ENCODE results near the gene XPNPEP2.

DNA sequence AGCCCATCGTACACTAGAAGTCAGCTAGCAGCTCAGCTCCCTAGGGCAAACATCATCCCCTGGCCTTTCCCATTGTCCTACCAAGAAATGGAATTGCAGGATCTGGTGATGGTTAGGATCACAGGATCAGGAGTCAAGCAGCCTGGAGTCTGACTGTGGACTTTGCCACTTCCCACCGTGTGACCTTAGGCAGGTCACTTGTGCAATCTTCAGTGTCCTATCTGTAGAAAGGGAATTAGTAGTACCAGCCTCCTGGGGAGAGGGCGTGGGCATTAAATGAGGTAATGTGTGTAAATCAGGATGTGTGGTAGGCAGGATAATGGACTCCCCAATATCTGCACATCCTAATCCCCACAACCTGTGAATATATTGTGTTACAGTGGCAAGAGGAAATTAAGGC lies 45.4 kb upstream of the XPNPEP2 start:
- TF ChIP-seq, protein P1, sequence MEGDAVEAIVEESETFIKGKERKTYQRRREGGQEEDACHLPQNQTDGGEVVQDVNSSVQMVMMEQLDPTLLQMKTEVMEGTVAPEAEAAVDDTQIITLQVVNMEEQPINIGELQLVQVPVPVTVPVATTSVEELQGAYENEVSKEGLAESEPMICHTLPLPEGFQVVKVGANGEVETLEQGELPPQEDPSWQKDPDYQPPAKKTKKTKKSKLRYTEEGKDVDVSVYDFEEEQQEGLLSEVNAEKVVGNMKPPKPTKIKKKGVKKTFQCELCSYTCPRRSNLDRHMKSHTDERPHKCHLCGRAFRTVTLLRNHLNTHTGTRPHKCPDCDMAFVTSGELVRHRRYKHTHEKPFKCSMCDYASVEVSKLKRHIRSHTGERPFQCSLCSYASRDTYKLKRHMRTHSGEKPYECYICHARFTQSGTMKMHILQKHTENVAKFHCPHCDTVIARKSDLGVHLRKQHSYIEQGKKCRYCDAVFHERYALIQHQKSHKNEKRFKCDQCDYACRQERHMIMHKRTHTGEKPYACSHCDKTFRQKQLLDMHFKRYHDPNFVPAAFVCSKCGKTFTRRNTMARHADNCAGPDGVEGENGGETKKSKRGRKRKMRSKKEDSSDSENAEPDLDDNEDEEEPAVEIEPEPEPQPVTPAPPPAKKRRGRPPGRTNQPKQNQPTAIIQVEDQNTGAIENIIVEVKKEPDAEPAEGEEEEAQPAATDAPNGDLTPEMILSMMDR (IDR thresholded peaks at IDR 0.05) = no peak
- TF ChIP-seq ZFX (IDR thresholded peaks at IDR 0.05; ENCODE audit: borderline replicate concordance) = no peak
